A673 (cell line): ENCODE results near the gene ZNF500.

Experiments used
- CTCF ChIP-seq: fragments of 300-800, 200-600 bp; sonication (generic); conservative IDR thresholded peaks from 2 replicates; pipeline ENCODE4 v1.5.1; 2017; ENCODE audit warnings: low read depth, mild to moderate bottlenecking, antibody characterized with exemption, low read length, moderate library complexity, mixed read lengths
- EZH2 ChIP-seq: fragments of 200-600 bp; sonication (generic); IDR thresholded peaks from 2 replicates; pipeline ENCODE4 v1.6.1; 2017; ENCODE audit warnings: borderline replicate concordance, low read depth, mild to moderate bottlenecking, mixed read lengths, antibody characterized with exemption, low read length; ENCODE audit not compliant: poor library complexity, severe bottlenecking

- TF ChIP-seq EZH2, result no peak
- no peak for TF ChIP-seq CTCF
Measured at GRCh38 chr16:4698321-4699045, 68.5 kb downstream of the ZNF500 start.
